ENCODE results near the gene GNMT.
A peak's percentile ranks its signal among the peaks of the same experiment; 100 is the strongest.
"Not testable (repeated sequence)": the region's sequence is repeated elsewhere in the genome, so short reads cannot be mapped to it uniquely, and the experiment has no call there.

The GNMT gene

DNA sequence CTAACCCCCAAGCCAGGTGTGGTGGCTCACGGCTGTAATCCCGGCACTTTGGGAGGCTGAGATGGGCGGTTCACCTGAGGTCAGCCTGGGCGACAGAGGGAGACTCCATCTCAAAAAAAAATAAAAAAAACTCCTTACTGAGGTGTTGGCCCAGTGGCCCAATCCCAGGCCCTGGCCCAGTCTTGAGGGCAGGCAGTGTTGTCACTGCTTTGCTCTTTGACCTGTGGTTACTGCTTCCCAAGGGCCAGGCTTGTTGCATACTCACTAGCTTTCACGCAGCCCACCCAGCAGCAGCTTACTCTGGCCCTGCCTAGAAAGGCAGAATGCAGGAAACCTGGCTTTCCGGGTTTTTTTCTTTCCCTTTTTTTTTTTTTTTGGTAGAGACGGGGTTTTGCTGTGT is 18.1 kb upstream of the GNMT start:
- DNase-seq: no peak

DNA sequence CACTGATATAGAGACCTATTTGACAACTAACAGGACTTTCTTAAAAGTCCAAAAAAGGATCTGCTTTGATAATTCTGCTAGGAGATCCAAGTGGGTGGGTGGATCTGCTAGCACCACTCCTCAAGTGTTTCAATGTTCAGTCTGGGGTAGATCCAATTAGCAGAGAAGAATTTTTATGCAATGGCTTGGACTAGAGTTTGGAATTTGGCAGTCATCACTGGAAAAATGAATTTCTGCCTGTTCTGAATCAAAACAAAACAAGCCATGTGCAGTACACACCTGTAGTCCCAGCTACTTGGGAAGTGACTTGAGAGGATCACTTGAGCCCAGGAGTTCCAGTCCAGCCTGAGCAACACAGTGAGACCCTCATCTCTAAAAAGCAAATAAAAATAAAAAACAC is 12.6 kb upstream of the GNMT start:
- DNase-seq: no peak

DNA sequence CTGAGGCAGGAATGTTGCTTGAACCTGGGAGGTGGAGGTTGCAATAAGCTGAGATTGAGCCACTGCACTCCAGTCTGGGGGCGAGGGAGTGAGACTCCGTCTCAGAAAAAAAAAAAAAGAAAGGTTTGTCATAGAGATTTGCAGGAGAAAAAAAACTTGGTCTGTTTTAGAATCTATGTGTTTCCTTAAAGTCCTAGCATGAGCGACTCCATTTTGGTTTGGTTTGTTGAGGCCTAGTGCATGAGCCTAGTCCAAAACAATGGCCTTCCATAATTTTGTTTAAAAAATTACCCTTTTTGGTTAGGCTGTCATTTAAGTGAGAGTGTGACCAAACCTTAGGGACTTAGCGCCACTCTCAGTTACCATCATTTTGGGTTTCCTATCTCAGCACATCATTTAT is 8.2 kb upstream of the GNMT start:
- no peak for DNase-seq

DNA sequence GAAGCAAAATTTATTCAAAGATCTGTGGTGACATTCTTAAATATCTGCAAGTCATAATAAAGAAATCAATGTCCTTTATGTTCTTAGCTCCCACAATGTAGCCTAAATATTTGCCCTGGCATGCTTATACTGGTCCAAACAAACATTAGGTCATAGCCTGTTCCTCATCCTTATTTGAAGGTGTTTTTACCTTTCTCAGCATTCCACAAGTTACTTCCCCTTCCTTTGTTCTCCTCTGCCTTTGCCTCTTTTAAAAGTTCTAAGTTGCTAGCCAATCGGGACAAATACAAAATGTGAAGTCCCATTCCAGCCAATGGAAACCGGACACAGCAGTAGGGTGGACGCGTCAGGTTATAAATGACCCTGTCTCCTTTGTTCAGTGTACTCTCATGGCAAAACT is 6.1 kb upstream of the GNMT start:
- not testable (repeated sequence) for DNase-seq

DNA sequence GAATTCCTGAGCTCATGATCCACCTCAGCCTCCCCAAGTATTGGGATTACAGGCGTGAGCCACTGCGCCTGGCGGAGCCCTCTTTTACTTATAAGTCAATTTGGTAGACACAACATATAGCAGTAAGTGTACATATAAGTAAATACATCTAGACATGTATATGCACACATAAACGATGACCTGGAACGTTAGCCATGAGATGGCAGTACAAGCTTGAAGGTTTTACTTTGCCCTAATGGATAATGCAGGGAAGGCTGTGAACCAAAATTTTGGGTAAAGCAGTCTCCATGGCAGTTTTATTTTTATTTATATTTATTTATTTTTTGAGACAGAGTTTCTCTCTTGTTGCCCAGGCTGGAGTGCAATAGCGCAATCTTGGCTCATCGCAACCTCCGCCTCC is 2.4 kb upstream of the GNMT start:
- DNase-seq: no peak

DNA sequence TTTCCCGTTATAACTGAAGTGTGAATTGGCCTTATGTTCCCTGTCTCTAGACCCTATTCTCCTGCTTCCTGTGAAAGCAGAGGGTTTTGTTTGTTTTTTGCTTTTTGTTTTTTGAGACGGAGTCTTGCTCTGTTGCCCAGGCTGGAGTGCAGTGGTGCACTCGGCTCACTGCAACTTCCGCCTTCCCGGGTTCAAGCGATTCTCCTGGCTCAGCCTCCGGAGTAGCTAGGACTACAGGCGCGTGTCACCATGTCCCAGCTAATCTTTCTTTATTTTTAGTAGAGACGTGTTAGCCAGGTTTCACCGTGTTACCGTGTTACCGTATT is 674 bp upstream of the GNMT start:
- DNase-seq: no peak

DNA sequence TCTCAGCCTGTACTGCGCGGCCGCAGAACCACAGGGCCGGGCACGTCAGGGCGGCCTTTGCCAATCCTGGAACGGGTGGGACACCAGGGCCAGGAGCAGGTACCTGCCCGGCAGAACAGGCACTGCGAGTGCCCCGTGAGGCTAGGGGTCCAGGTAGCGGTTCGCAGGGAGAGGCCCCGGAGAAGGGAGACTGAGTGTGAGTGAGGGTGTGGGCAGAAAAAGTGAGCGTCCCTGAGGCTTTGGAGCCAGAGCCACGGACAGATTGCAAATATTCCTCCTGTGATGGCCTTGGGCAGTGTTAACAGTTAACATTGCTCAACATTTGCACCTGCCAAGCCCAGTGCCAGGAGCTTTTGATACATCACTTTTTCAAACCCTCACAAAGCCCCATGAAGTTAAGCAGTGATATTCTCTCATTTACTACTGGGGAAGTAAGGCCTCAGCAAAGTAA is 491 bp downstream of the GNMT start:
- no peak for DNase-seq

DNA sequence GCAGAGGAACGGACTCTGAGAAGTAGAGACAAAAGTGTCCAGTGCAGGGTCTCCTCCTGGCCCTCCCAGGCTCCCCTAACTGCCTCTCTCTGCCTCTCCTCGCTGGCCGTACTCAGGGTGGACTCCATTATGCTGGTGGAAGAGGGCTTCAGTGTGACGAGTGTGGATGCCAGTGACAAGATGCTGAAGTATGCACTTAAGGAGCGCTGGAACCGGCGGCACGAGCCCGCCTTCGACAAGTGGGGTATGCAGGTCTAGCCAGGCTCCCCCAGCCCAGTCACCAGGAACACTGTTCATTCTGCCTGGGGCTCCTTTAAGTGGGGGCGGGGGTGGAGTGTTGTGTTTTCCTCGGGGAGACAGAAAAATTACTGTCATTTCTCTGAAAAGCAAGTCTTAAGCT is 1.5 kb downstream of the GNMT start:
- no peak for DNase-seq

DNA sequence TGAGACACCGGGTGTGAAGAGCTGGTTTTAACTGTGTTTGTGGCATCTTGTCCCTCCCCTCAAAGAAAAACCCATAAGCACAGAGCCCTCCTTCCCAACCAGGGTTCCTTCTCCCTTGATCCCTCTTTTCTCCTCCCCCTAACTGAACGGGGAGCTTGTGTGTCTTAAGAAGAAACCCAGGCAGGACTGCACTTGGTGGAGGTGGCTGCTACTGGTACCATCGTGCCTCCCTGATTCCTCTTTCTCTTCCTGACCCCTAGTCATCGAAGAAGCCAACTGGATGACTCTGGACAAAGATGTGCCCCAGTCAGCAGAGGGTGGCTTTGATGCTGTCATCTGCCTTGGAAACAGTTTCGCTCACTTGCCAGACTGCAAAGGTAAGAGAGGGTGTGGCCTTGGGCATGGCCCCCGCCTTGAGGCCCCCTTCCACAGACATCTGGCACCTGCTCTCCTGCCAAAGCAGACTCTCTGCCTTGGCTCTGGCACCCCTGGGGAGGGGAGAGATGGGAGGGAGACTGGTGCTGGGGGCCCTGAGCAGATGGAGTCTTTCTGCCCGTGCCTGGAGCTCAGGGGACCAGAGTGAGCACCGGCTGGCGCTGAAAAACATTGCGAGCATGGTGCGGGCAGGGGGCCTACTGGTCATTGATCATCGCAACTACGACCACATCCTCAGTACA is 2.1 kb downstream of the GNMT start:
- no peak for DNase-seq

DNA sequence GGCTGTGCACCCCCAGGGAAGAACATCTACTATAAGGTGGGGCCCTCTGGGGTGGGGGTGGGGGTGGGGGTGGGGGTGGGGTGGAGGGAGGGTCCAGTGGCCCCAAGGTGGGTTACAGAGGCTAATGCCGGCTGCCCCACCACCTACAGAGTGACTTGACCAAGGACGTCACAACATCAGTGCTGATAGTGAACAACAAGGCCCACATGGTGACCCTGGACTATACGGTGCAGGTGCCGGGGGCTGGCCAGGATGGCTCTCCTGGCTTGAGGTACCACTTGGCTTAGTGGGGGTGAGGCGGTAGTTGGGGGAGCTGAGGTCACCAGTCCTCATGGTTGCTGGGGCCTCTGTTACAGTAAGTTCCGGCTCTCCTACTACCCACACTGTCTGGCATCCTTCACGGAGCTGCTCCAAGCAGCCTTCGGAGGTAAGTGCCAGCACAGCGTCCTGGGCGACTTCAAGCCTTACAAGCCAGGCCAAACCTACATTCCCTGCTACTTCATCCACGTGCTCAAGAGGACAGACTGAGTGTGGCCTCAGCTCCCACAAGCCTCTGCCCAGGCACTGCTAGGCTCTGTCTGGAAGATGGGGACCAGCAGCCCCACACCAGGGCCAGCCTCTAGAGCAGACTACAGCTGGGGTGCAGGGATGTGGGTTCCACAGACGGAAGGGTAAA is 2.8 kb downstream of the GNMT start:
- DNase-seq: no peak

DNA sequence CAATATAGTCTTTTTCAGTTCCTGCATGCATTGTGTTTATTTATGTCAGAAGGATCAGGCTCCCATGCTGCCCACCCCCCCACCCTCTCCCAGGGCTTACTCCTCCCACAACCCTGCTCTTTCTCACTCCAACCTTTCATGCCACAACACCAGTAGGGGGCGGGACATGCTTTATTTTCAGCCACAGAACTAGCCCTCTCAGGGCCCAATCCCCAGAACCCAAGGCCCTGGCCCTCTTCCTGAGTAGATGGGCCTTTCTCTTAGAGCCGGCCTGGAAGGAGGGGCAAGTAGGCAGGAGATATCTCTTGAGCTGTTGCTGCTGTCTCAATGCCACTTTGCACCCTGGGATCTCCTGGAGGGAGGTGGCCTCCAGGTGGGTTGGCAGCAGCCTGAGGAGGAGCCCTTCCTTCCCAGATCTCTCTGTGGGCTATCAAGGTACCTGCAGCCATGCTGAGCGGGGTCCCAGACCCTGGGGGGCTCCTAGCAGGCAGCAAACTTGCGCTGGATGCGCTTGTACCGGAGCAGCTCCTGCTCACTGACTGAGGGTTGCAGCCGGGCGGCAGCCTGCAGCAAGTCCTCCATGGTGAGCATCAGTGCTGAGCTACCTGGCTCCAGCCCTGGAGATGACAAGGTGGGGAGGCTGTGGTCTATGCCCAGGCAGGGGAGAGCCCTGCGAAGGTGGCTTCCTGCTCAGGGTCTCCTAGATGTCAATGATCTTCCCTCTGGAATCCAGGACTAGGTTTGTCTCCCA is 3.5 kb downstream of the GNMT start:
- DNase-seq: peak in 1 of 2 experiments; percentile 35

DNA sequence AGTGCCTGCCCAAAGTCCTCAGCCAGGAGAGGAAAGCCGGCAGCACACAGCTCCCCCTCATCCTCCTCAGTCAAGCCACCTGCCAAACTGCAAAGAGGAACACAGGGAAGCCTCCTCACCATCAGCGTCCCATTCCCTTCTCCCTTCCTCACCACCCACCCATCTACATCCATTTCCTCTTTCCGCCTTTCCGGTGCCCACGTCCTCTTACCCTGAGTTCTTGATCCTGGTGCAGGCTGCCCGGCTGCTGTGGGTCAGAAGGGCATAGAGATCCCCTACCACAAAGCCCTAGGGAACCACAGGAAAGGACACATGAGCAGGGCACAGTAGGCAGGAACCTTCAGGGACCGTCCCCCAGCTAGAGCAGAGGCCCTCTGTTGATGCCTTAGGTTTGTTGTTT is 6.0 kb downstream of the GNMT start:
- DNase-seq: no peak

DNA sequence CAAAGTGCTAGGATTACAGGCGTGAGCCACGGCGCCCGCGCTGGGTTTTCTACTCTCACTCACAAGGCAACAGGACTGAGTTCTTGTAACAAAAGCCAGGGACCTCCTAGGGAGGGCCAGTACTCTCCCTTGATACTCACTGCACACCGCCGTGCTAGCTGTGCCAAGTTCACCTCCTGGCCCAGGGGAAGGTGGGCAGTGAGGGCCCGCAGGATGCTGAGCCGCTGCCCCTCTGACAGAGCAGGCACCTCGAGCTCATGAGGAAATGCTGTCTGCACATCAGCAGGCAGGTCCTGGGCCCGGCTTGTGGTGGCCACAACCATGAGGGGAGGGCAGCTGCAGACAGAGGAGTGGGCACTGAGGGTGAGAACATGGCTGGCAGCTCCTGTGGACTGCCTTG is 6.7 kb downstream of the GNMT start:
- DNase-seq: no peak

DNA sequence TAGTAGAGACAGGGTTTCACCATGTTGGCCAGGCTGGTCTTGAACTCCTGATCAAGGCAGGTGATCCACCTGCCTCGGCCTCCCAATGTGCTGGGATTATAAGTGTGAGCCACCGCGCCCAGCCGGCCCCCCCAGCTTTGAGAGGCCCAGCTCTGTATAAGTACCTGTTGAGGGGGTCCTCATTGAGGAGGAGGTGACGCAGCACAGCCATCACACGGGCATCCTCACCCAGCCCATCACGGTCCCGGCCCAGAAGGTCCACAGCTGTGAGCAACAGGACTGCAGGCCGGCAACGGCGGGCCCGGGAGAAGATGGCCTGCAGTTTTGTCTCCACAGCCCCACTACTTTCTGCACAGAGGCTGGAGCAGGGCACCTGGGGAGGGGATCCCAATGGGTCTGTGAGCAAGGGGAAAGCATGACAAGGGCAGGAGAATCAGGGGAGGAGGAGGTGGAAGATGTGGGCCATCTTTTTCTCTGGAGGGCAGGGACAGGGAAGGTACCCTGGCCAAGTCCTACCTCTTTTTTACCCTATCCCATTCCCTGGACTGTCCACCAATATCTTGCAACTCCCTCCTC is 7.7 kb downstream of the GNMT start:
- DNase-seq: no peak

DNA sequence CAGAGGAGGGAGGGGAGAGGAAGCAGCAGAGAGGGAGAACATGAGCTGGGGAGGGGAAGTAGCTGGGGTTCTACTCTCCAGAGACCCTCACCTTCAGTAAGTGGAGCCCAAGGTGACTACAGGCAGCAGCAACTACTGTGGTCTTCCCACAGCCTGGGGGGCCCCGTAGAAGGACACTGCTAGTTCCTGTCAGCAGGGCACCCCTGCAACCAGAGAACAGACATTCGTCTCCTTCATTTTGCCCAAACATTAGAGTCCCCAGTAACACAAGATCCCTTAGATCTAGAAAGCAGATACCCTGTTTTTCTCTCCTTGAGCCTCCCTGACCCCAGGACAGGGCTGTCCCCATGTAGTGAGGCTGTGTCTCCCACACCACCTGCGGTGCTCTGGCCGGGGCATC is 8.2 kb downstream of the GNMT start:
- no peak for DNase-seq

DNA sequence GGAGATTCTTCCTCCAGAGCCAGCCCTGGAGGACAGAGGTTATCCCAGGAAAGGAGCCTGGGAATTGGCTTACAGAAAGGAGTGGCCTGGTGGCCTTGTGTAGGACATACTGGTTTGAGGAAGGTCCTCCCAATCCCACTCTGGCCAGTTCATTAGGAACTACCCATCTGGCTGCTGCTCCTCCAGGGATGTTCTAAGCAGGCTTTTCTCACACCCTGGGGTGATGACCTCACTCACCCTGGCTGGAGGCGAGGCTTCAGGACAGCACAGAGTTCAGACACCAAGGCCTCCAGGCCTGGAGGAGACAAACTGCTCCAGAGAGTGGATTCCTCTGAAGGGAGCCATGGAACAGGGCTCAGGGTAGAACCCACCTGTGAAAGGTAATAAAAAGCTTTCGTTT is 8.9 kb downstream of the GNMT start:
- no peak for DNase-seq

DNA sequence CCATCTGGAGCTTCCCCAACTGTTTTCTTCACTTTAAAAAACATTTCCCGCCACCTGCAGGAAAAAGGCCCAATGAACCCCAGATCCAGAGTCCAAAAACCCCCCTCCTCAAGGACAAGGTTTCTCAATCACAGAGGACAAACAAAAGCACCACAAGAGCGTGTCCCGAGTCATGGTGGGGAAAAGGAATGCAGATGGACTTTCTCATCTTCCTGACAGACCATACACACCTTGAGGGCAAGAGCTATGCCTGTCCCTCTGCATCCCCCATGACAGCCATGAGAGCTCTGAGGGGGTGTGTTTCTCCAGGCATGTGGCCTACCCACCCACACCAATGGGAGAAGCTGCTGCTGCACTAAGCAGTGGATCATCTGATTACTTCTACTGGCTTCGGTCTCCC is 9.4 kb downstream of the GNMT start:
- DNase-seq: no peak

DNA sequence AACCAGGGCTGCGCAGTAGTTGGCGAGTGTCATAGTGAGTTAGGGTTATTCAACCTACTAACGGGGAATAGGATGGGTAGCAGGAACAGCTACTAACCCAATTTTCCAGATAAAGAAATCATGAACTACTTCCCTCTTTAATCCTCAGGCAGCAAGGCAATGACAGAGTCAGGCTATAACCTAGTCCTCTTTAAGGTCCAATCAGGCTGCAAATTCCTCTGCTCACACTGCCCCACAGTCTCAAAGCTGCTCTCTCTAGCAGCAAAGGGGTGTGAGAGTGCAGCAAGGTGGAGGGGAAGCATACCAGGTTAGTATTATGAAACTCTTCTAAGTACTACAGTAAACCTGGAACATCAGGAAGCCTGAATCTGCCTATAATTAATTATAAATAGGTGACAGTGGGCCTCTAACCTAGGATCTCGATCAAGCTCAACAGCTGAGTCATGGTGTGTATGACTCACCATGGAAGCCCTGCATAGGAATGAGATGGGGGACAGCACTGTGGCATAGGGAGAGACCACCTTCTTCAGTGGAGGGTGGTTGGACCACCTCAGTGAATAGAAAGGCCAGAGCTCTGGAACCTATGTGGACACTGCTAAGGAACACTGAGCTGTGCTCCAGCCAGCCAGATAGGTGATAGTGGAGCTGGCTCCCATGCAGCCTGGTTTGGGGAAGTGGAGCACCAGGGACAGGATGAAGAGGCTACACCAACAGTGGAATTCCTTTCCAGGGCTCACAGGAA is 10.5 kb downstream of the GNMT start:
- no peak for DNase-seq

DNA sequence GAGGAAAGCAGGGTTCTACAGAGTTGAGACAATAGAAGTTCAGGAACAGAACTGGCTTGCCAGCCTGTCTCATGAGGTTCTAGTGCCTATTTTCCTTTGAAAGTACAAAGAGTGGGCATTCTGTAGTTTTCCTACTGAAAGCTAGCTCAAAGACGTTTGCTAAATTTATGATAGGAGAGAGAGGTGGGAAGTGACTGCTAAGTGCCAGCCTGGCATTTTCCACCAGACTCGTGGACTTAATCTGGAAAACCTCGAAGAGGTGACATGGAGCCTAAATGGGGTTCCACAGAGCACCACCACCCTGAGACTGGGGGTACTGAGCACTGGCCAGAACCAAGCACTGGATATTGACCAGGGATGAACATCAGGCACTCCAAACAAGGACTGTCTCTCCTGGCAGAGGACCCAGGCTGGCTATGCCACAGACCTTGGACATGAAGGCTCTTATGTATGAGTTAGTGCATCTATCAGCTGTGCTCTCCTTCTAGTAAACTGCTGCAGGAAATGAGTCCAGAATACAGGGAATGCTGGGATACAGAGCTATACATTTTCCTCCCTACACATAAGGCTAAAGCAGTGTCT is 11.3 kb downstream of the GNMT start:
- DNase-seq: no peak

DNA sequence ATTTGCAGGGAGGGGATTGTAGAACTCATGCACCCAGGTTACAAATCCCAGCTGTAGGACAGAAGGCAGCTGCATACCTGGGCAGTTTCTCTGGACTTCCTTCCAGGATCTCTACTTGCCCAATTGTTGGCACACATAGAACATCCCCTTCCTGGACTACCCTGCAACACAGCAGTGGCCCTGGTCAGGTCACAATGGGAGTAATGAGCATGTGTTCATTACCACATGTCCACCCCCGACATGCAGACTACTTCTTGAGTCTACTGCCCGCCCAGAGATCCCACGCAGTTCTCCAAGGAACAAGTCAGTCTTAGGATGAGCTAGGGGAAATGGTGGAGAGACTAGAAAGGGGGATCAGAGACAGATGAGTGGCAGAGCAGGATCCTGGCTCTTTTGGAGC is 13.4 kb downstream of the GNMT start:
- no peak for DNase-seq

DNA sequence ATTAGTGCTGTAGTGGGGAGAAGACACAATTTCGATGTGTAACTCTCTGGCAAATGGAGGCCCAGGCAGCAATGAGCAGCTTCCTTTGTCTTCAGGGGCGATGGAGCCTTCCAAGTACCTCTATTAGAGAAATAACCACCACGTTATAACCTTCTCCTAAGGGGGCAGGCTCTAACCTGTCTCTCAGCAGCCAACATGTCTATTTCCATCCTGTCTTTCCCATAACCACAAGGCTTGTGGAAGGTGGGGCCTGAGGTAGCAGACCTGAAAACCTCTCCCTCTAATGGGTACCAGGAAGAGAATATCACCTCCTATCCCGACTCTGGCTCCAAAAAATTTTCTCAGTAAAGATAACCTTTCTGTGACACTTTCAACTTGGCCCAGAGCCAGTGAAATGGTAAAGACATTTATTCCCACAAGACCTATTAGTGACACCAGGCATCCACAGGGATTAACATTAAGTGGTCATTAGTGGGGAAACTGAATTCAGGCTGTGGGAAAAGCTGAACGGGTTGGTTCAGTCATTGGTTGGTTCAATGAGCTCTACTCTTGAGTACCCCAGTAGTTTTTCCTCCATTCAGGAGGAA is 14.5 kb downstream of the GNMT start:
- DNase-seq: no peak

DNA sequence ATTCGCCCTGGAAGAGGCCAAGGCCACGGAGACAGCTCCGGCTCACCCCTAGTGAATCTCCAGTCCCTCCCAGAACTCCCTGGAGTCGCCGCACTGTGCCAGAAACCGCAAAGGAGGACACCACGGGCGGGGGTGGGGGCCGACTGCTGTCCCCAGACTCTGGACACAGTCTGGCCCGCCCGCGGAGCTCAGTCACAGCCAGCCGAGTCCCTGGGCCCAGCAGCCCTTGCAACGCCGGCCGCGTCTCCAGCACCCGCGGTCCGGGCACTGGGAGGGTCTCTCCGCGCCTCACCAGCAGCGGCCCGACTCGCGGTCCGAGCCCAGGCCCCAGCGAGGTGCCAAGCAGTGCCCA is 17.9 kb downstream of the GNMT start:
- no peak for DNase-seq
